ENCODE data around the gene SESN1. TPM values are rescaled to one million over a fixed set of nuclear protein-coding genes. Genes with fewer than 3 reads are reported as not detected.

The SESN1 gene
- total and polyA plus RNA-seq, 7 donors: 15.1 to 176 (median 101) TPM

DNA sequence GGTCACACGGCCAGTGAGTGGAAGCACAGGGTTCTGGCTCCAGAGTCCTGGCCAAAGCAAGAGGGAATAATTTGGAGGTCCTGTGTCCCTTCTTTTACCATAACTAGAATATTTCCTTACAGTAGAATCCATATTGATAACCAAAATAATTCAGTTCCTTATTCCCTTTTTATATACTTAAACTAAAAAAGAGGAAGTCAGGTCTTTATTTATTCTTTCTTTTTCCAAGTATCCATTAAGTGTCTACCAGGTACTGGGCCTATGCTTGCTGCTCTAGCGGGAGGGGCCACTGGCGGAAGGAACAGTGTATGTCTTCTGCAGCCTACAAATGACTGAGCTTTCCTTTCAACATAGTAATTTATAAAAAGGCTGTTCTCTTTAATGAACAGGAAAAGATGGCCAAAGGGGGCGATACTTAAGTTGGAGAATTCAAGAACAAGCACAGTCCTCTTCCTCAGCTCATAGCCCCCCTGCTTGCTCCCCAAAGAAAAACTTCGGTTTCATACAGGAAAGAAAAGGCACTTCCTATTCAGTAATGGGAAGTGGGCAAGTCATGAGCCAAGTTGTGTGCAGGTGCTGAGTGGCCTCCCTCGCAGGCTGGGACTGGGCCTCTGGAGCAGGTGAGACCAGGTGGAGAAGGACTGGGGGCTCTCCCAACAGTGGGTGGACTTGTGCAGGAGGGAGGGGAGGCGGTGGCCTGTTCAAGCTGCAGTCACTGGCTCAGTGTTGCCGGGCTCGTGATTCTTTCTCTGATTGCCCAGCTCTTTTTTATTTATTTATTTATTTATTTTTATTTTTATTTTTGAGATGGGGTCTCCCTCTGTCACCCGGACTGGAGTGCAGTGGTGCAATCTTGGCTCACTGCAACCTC lies 135.5 kb downstream of the SESN1 start:
- no peak for ATAC-seq
- no peaks in the 10 kb centered on the region for H3K27me3 ChIP-seq (ENCODE audit: insufficient read depth in 3 of 3, low read length in 2 of 3)
- WGBS, 3 donors: 83 to 89% (median 88%) methylated on average over 10 of the region's 10 CpGs

DNA sequence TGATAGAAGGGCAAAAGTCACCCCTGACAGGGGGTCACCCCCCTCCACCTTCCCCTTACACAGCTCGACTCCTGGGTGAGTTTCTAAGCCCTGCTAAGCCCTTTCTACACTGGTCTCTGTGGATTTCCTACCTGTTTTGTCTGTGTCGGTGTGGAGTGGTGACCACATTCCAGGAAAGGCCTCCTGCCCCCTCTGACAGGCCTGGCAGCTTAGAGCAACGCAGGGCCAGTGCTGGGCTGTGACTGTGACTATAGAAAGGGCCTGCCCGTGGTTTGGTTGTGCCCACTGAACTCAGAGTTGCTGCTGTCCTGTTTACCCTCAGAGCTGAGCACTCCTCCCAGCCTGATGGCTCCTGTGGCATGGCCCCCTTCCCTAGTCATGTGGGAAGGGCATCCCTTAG lies 137.4 kb downstream of the SESN1 start:
- no peak for TF ChIP-seq CTCF (IDR thresholded peaks at IDR 0.05)
- H3K27ac ChIP-seq: no peak overlapping the region
- no peak for DNase-seq
- peaks cover 12% of the 10 kb centered on the region for H3K4me1 ChIP-seq
- H3K9me3 ChIP-seq: no peaks in the 10 kb centered on the region
- H3K4me3 ChIP-seq: no peak overlapping the region
- ATAC-seq: no peak
- H3K27me3 ChIP-seq (ENCODE audit: insufficient read depth in 3 of 3, low read length in 2 of 3): no peaks in the 10 kb centered on the region
- WGBS, 3 donors: 82 to 83% (median 82%) methylated on average over 4 of the region's 4 CpGs
- intact Hi-C loops (cut with DNase I): no loop called here
- H3K36me3 ChIP-seq (ENCODE audit: insufficient read depth in 1 of 2, low read depth in 1 of 2): no peaks in the 10 kb centered on the region

More for the DNA sequence above, 135.5 kb downstream of the SESN1 start:
- no peak for TF ChIP-seq CTCF (IDR thresholded peaks at IDR 0.05)
- H3K36me3 ChIP-seq (ENCODE audit: insufficient read depth in 1 of 2, low read depth in 1 of 2): no peaks in the 10 kb centered on the region
- intact Hi-C loops (cut with DNase I): no loop called here
- H3K9me3 ChIP-seq: no peaks in the 10 kb centered on the region
- no peak for DNase-seq
- H3K4me1 ChIP-seq: peaks cover 12% of the 10 kb centered on the region
- H3K4me3 ChIP-seq: no peak overlapping the region
- no peak overlapping the region for H3K27ac ChIP-seq

- 82 to 86% (median 85%) methylated on average over 15 of the region's 15 CpGs for WGBS, 3 donors
- Histone ChIP-seq H3K27ac (no peak overlapping the region), H3K9me3 (no peaks in the 10 kb centered on the region), H3K4me1 (peaks cover 14% of the 10 kb centered on the region), H3K27me3 (ENCODE audit: insufficient read depth in 3 of 3, low read length in 2 of 3) (no peaks in the 10 kb centered on the region), H3K36me3 (ENCODE audit: insufficient read depth in 1 of 2, low read depth in 1 of 2) (no peaks in the 10 kb centered on the region), H3K4me3 (no peak overlapping the region)
- TF ChIP-seq CTCF (IDR thresholded peaks at IDR 0.05): no peak
- intact Hi-C loops (cut with DNase I): no loop called here
- ATAC-seq (no peak), DNase-seq (no peak)
Observed at GRCh38 chr6:108955329-108955949, 139.2 kb downstream of the SESN1 start.

GRCh38 chr6:108953681-108954080 lies 141.0 kb downstream of the SESN1 start:
- Histone ChIP-seq H3K9me3 (no peaks in the 10 kb centered on the region), H3K36me3 (ENCODE audit: insufficient read depth in 1 of 2, low read depth in 1 of 2) (no peaks in the 10 kb centered on the region), H3K27ac (no peak overlapping the region), H3K4me1 (peaks cover 11% of the 10 kb centered on the region), H3K27me3 (ENCODE audit: insufficient read depth in 3 of 3, low read length in 2 of 3) (no peaks in the 10 kb centered on the region), H3K4me3 (no peak overlapping the region)
- ATAC-seq: peak in 1 of 4 donors; percentile 29
- no peak for TF ChIP-seq CTCF (IDR thresholded peaks at IDR 0.05)
- intact Hi-C loops (cut with DNase I): no loop called here
- DNase-seq: no peak
